IMR-90 (cell line): ENCODE data around the gene RALGAPB. TPM values are rescaled to one million over a fixed set of nuclear protein-coding genes. Genes with fewer than 3 reads are reported as not detected.

ENCODE experiments used
- ATAC-seq: fragments of 200-7000 bp; cut with Tn5 transposase; 2 replicates; pipeline ENCODE4 v1.9.1; 2020; ENCODE audit warnings: low read depth, mild to moderate bottlenecking, moderate library complexity
- BruUV-seq: library from RNA; stranded (reverse); fragments of 400-500 nt; replicated peaks from 2 replicates; lab custom pipeline; 2021; lab: Mats Ljungman, UMichigan
- CTCF ChIA-PET: fragments of 300-600 bp; formaldehyde crosslinking; extraction: SDS; loops from one replicate; lab custom pipeline; 2021; ENCODE audit warnings: antibody characterized with exemption; lab: Yijun Ruan, JAX
- POLR2A ChIA-PET: fragments of 300-600 bp; sonication (Branson Sonifier 250); formaldehyde crosslinking; loops from one replicate; lab custom pipeline; 2022; ENCODE audit warnings: antibody characterized with exemption; ENCODE audit not compliant: unreplicated experiment; lab: Charles Lee
- DNase-seq: peaks from one replicate; pipeline ENCODE4 v3.0.0; 2013
- H2AFZ ChIP-seq: replicated peaks from 2 replicates; pipeline ENCODE3; 2013; ENCODE audit warnings: low read length, mild to moderate bottlenecking; ENCODE audit not compliant: poor library complexity
- H2AK5ac ChIP-seq: 2 replicates; pipeline ENCODE4 v1.6.1; 2013; ENCODE audit warnings: low read depth, low read length, inconsistent platforms
- H2AK9ac ChIP-seq: replicated peaks from 2 replicates; pipeline ENCODE3; 2013; ENCODE audit warnings: mild to moderate bottlenecking, low read depth, low read length, moderate library complexity; ENCODE audit not compliant: poor library complexity
- H2BK120ac ChIP-seq: 2 replicates; pipeline ENCODE4 v1.6.1; 2013; ENCODE audit warnings: low read depth, low read length, inconsistent platforms
- H2BK15ac ChIP-seq: 3 replicates; pipeline ENCODE4 v1.6.1; 2013; ENCODE audit warnings: low read depth, low read length, inconsistent platforms
- H2BK20ac ChIP-seq: 2 replicates; pipeline ENCODE4 v1.6.1; 2013; ENCODE audit warnings: low read depth, mild to moderate bottlenecking, inconsistent platforms, low read length, moderate library complexity
- H2BK5ac ChIP-seq: 2 replicates; pipeline ENCODE4 v1.6.1; 2013; ENCODE audit warnings: mild to moderate bottlenecking, low read depth, low read length, inconsistent platforms; ENCODE audit not compliant: poor library complexity, severe bottlenecking
- H3K14ac ChIP-seq: replicated peaks from 2 replicates; pipeline ENCODE4 v1.6.1; 2013; ENCODE audit warnings: low read depth, low read length, inconsistent platforms
- H3K18ac ChIP-seq: 2 replicates; pipeline ENCODE4 v1.6.1; 2013; ENCODE audit warnings: low read depth, low read length, control low read depth
- H3K23ac ChIP-seq: 2 replicates; pipeline ENCODE4 v1.6.1; 2013; ENCODE audit warnings: low read depth, low read length, inconsistent platforms
- H3K27ac ChIP-seq: 2 replicates; pipeline ENCODE4 v1.5.1; 2013; ENCODE audit warnings: mild to moderate bottlenecking, control low read depth, low read length; ENCODE audit not compliant: insufficient read depth
- H3K27me3 ChIP-seq: 2 replicates; pipeline ENCODE4 v1.6.1; 2013; ENCODE audit warnings: low read length; ENCODE audit not compliant: control insufficient read depth, insufficient read depth
- H3K36me3 ChIP-seq: 2 replicates; pipeline ENCODE4 v1.6.1; 2013; ENCODE audit warnings: low read length, mixed read lengths; ENCODE audit not compliant: control insufficient read depth, insufficient read depth
- H3K4ac ChIP-seq: 2 replicates; pipeline ENCODE4 v1.6.1; 2013; ENCODE audit warnings: low read depth, low read length, inconsistent platforms
- H3K4me1 ChIP-seq: 2 replicates; pipeline ENCODE4 v1.6.1; 2013; ENCODE audit warnings: low read length, mixed read lengths; ENCODE audit not compliant: control insufficient read depth, insufficient read depth
- H3K4me2 ChIP-seq: 2 replicates; pipeline ENCODE4 v1.6.1; 2013; ENCODE audit warnings: low read depth, mild to moderate bottlenecking, control low read depth, low read length, moderate library complexity
- H3K4me3 ChIP-seq: 2 replicates; pipeline ENCODE4 v1.5.1; 2013; ENCODE audit warnings: low read depth, mild to moderate bottlenecking, control low read depth, low read length, moderate library complexity; ENCODE audit not compliant: insufficient read depth
- H3K56ac ChIP-seq: 2 replicates; pipeline ENCODE4 v1.6.1; 2013; ENCODE audit warnings: low read length, inconsistent platforms; ENCODE audit not compliant: insufficient read depth; ENCODE audit errors: extremely low read depth
- H3K79me1 ChIP-seq, 2 experiments: 2 replicates each; pipeline ENCODE4 v1.6.1; 2013; ENCODE audit warnings: low read length in 2 of 2, inconsistent platforms in 1 of 2, low read depth in 1 of 2
- H3K9ac ChIP-seq: 2 replicates; pipeline ENCODE4 v1.6.1; 2013; ENCODE audit warnings: low read depth, low read length, control low read depth
- H3K9me1 ChIP-seq: 2 replicates; pipeline ENCODE4 v1.6.1; 2013; ENCODE audit warnings: low read length, inconsistent platforms; ENCODE audit not compliant: insufficient read depth
- H3K9me3 ChIP-seq: 2 replicates; pipeline ENCODE4 v1.6.1; 2013; ENCODE audit warnings: low read length; ENCODE audit not compliant: control insufficient read depth, insufficient read depth
- H4K20me1 ChIP-seq: 2 replicates; pipeline ENCODE4 v1.6.1; 2013; ENCODE audit warnings: low read length, inconsistent platforms; ENCODE audit not compliant: insufficient read depth
- H4K5ac ChIP-seq: 2 replicates; pipeline ENCODE4 v1.6.1; 2013; ENCODE audit warnings: mild to moderate bottlenecking, low read depth, low read length, control low read depth
- H4K8ac ChIP-seq, 2 experiments: 2 replicates each; pipeline ENCODE4 v1.6.1; 2013; ENCODE audit warnings: low read depth in 2 of 2, low read length in 2 of 2, control low read depth in 1 of 2, inconsistent platforms in 1 of 2
- H4K91ac ChIP-seq: 2 replicates; pipeline ENCODE4 v1.6.1; 2013; ENCODE audit warnings: low read depth, low read length, inconsistent platforms; ENCODE audit not compliant: insufficient read depth
- BHLHE40 ChIP-seq: fragments of 150-350 bp; IDR thresholded peaks from 2 replicates; pipeline ENCODE4 v1.6.1; 2016; ENCODE audit warnings: mild to moderate bottlenecking, low read depth, low read length
- CHD1 ChIP-seq: IDR thresholded peaks from 2 replicates; pipeline ENCODE4 v1.6.1; 2012; ENCODE audit warnings: low read depth, low read length, improper control_type of control experiment
- MAZ ChIP-seq: IDR thresholded peaks from 2 replicates; pipeline ENCODE4 v1.6.1; 2012; ENCODE audit warnings: low read depth, mild to moderate bottlenecking, low read length, improper control_type of control experiment, moderate library complexity, borderline replicate concordance
- POLR2A ChIP-seq: IDR thresholded peaks from 2 replicates; pipeline ENCODE4 v1.6.1; 2012; ENCODE audit warnings: mild to moderate bottlenecking, low read depth, low read length
- RFX5 ChIP-seq: IDR thresholded peaks from 2 replicates; pipeline ENCODE4 v1.8.0; 2012; ENCODE audit warnings: low read depth, mild to moderate bottlenecking, low read length, moderate library complexity
- SMC3 ChIP-seq: fragments of 150-350 bp; IDR thresholded peaks from 2 replicates; pipeline ENCODE4 v1.6.1; 2016; ENCODE audit warnings: low read depth, mild to moderate bottlenecking, antibody characterized with exemption, low read length, moderate library complexity
- WGBS, 2 experiments: methylation state at CpG; one replicate each; pipeline versions ENCODE4 v1.1.5 to v1.1.7; 2013; ENCODE audit warnings: missing lambda C conversion rate in 2 of 2; ENCODE audit not compliant: insufficient read length in 1 of 2; ENCODE audit errors: extremely low coverage in 2 of 2; 5-methylcytosine and 5-hydroxymethylcytosine counted together
- dilution Hi-C: fragments of 300-500 bp; cut with HindIII; formaldehyde crosslinking; loops from one replicate; pipeline ENCODE4 v1.14.3; 2018; ENCODE audit warnings: low sequenced_read_pairs; ENCODE audit not compliant: unreplicated experiment
- in situ Hi-C: fragments of 300-500 bp; cut with MboI; formaldehyde crosslinking; loops from 3 replicates; pipeline ENCODE4 v1.14.3; 2019; ENCODE audit warnings: low sequenced_read_pairs, inconsistent platforms, mixed read lengths
- intact Hi-C: fragments of 100-400 bp; cut with micrococcal nuclease; formaldehyde crosslinking; loops from 2 replicates; pipeline ENCODE4 v1.10.0; 2022
- polyA plus RNA-seq, 3 experiments: library from polyadenylated mRNA; depleted of rRNA; stranded (reverse); fragments of >200 nt; gene quantifications; 2 replicates each; pipeline ENCODE4 v1.2.3, GENCODE V29; 2012; ENCODE audit warnings: low replicate concordance in 1 of 3
- total RNA-seq: library from RNA; depleted of rRNA; stranded (reverse); fragments of >200 nt; gene quantifications from 2 replicates; pipeline ENCODE4 v1.2.3, GENCODE V29; 2012
- TF ChIP-seq, protein P1 (sequence below): fragments of 150-350 bp; IDR thresholded peaks from 2 replicates; pipeline ENCODE4 v1.6.1; 2017; ENCODE audit warnings: mild to moderate bottlenecking, antibody characterized with exemption, low read length, low read depth
- TF ChIP-seq, protein P2 (sequence below): conservative IDR thresholded peaks from 2 replicates; pipeline ENCODE4 v1.5.1; 2012; ENCODE audit warnings: mild to moderate bottlenecking, low read depth, low read length, improper control_type of control experiment
- TF ChIP-seq, protein P3 (sequence below): fragments of 150-350 bp; IDR thresholded peaks from 2 replicates; pipeline ENCODE4 v1.6.1; 2016; ENCODE audit warnings: low read depth, mild to moderate bottlenecking, low read length, moderate library complexity, borderline replicate concordance

The RALGAPB gene
- total and polyA plus RNA-seq, 2 of the 4 experiments (the other 2 are of a cell fraction) = 12.7 to 30.3 TPM

DNA sequence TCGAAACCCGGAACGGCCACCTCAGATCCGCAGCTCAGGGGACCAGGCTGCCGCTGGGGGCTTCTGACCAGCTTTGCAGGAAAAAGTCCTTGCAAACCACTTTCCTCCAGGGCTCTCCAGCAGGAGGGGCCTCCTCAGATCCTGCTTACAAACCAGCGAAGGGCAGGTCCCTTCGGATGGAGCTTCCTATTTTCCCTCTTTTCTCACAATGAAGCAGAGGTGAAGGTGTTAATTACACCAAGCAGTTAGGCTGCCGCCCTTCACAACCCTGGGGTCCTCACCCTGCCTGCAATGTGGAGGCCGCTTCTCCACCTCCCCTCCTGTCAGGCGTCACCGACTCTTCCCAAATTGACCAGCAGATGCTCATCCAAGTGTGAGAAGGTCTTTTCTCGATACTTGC is 134.7 kb downstream of the RALGAPB start:
- no CpG with 5 or more reads among the region's 12 CpGs for WGBS, 2 experiments
- Histone ChIP-seq H2BK120ac (no peak overlapping the region), H2BK15ac (no peak overlapping the region), H2AFZ (no peak overlapping the region), H3K4me2 (no peak overlapping the region), H2BK20ac (no peak overlapping the region), H3K4ac (no peak overlapping the region), H4K91ac (no peak overlapping the region), H3K4me1 (no peaks in the 10 kb centered on the region), H3K9me1 (no peaks in the 10 kb centered on the region), H3K36me3 (no peaks in the 10 kb centered on the region), H3K9ac (no peak overlapping the region), H3K27me3 (peaks cover 29% of the 10 kb centered on the region), H3K4me3 (no peak overlapping the region), H2AK5ac (no peak overlapping the region), H3K18ac (no peak overlapping the region), H3K9me3 (no peaks in the 10 kb centered on the region), H4K8ac (no peak overlapping the region), H3K14ac (no peak overlapping the region), H4K5ac (no peak overlapping the region), H2BK5ac (no peak overlapping the region), H3K27ac (no peak overlapping the region), H2AK9ac (no peak overlapping the region), H3K79me1 (no peaks in the 10 kb centered on the region), H3K23ac (no peak overlapping the region), H3K56ac (no peak overlapping the region), H4K20me1 (no peaks in the 10 kb centered on the region)
- ChIA-PET POLR2A (no interaction called here), CTCF (no interaction called here)
- no TSS peak for BruUV-seq
- dilution Hi-C loops = no loop called here
- in situ Hi-C loops = no loop called here
- intact Hi-C loops = no loop called here
- no peak for DNase-seq
- ATAC-seq = no peak
- TF ChIP-seq BHLHE40 = no peak
- TF ChIP-seq, protein P1, sequence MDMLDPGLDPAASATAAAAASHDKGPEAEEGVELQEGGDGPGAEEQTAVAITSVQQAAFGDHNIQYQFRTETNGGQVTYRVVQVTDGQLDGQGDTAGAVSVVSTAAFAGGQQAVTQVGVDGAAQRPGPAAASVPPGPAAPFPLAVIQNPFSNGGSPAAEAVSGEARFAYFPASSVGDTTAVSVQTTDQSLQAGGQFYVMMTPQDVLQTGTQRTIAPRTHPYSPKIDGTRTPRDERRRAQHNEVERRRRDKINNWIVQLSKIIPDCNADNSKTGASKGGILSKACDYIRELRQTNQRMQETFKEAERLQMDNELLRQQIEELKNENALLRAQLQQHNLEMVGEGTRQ = no peak
- no peak for TF ChIP-seq CHD1
- no peak for TF ChIP-seq MAZ
- TF ChIP-seq, protein P2, sequence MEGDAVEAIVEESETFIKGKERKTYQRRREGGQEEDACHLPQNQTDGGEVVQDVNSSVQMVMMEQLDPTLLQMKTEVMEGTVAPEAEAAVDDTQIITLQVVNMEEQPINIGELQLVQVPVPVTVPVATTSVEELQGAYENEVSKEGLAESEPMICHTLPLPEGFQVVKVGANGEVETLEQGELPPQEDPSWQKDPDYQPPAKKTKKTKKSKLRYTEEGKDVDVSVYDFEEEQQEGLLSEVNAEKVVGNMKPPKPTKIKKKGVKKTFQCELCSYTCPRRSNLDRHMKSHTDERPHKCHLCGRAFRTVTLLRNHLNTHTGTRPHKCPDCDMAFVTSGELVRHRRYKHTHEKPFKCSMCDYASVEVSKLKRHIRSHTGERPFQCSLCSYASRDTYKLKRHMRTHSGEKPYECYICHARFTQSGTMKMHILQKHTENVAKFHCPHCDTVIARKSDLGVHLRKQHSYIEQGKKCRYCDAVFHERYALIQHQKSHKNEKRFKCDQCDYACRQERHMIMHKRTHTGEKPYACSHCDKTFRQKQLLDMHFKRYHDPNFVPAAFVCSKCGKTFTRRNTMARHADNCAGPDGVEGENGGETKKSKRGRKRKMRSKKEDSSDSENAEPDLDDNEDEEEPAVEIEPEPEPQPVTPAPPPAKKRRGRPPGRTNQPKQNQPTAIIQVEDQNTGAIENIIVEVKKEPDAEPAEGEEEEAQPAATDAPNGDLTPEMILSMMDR = no peak
- TF ChIP-seq, protein P3, sequence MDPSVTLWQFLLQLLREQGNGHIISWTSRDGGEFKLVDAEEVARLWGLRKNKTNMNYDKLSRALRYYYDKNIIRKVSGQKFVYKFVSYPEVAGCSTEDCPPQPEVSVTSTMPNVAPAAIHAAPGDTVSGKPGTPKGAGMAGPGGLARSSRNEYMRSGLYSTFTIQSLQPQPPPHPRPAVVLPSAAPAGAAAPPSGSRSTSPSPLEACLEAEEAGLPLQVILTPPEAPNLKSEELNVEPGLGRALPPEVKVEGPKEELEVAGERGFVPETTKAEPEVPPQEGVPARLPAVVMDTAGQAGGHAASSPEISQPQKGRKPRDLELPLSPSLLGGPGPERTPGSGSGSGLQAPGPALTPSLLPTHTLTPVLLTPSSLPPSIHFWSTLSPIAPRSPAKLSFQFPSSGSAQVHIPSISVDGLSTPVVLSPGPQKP = no peak
- no peak for TF ChIP-seq RFX5
- TF ChIP-seq POLR2A = no peak
- no peak for TF ChIP-seq SMC3
